ENCODE data around the gene ADAM10.

ADAM10 gene

DNA sequence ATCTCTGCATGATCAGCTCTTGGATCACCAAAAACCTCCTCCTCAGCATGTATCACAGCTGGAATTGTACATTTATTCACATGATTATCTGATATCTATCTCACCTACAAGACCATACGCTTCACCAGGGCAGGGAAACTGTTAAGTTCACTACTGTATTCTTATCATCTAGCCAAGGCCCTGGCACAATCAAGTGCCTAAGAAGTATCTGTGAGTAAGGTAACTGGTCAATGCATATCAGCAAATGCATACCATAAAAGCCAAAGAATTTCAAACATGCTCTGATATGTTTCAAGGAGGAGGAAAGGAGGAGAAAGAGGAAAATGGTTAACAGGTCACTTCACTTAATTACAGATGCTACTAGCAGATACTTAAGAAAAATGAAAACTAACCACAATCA is 159.3 kb downstream of the ADAM10 start:
- Histone ChIP-seq H3K27ac (ENCODE audit: low read depth, low read length) (no peak overlapping the region), H3K4me3 (ENCODE audit: low read length) (no peak overlapping the region), H3K4me1 (ENCODE audit: insufficient read depth, low read length) (no peaks in the 10 kb centered on the region), H3K9me3 (ENCODE audit: insufficient read depth, low read depth, low read length) (no peaks in the 10 kb centered on the region), H3K27me3 (ENCODE audit: insufficient read depth, low read length) (no peaks in the 10 kb centered on the region), H3K9ac (ENCODE audit: low read depth, low read length) (no peak overlapping the region), H3K36me3 (ENCODE audit: insufficient read depth, low read length) (no peaks in the 10 kb centered on the region)
- 94% methylated on average over 1 of the region's 1 CpG for WGBS

DNA sequence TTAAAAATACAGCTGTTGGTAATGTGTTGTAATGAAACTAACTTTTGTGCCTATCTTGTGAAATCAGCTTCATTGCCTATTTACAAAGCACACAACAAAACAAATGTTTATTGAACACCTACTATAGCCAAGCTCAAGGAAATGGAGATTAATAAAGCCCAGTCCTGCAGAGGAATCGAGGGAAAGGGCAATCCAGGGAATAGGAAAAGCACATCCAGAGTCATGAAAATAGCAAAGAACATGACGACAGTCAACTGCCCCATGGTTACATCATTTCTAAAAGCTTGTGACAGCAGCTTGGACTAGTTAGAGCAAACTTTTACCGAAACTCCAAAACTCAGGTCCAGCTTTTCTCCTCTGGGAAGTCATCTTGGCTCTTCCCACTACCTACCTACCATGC is 160.5 kb downstream of the ADAM10 start:
- no peaks in the 10 kb centered on the region for H3K9me3 ChIP-seq (ENCODE audit: insufficient read depth, low read depth, low read length)
- no peaks in the 10 kb centered on the region for H3K27me3 ChIP-seq (ENCODE audit: insufficient read depth, low read length)
- WGBS, result 90% methylated on average over 3 of the region's 3 CpGs
- H3K4me1 ChIP-seq (ENCODE audit: insufficient read depth, low read length), result no peaks in the 10 kb centered on the region
- H3K9ac ChIP-seq (ENCODE audit: low read depth, low read length), result no peak overlapping the region
- H3K36me3 ChIP-seq (ENCODE audit: insufficient read depth, low read length), result no peaks in the 10 kb centered on the region
- no peak overlapping the region for H3K27ac ChIP-seq (ENCODE audit: low read depth, low read length)
- no peak overlapping the region for H3K4me3 ChIP-seq (ENCODE audit: low read length)

- Histone ChIP-seq H3K27ac (ENCODE audit: low read depth, low read length) (no peak overlapping the region), H3K9ac (ENCODE audit: low read depth, low read length) (no peak overlapping the region), H3K9me3 (ENCODE audit: insufficient read depth, low read depth, low read length) (0 out of 2 replicates have a peak, but pooled peaks cover under 1% of the 10 kb centered on the region), H3K4me1 (ENCODE audit: insufficient read depth, low read length) (no peaks in the 10 kb centered on the region), H3K36me3 (ENCODE audit: insufficient read depth, low read length) (no peaks in the 10 kb centered on the region), H3K27me3 (ENCODE audit: insufficient read depth, low read length) (no peaks in the 10 kb centered on the region), H3K4me3 (ENCODE audit: low read length) (no peak overlapping the region)
- WGBS, result 67% methylated on average over 1 of the region's 1 CpG
Measured at GRCh38 chr15:58588096-58588495, 161.4 kb downstream of the ADAM10 start.

DNA sequence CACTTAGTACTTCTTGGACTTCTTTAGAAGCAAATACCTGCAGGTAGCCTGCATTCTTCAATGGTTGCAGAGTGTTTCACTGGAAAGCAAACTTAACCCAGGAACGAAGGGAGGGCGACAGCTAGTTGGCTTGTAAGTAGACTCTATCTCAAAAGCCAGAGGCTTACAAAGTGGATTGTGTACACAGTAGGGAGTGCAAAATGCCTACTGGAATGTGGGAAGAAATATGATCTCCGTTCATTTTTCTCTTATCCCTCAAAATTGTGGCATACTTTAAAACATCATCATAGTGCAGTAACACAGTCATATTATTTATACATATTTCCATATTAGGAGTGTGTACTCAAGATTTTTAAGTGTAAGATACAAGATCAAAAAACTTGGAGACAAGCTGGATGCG is 162.0 kb downstream of the ADAM10 start:
- no peak overlapping the region for H3K4me3 ChIP-seq (ENCODE audit: low read length)
- no peak overlapping the region for H3K9ac ChIP-seq (ENCODE audit: low read depth, low read length)
- no peaks in the 10 kb centered on the region for H3K4me1 ChIP-seq (ENCODE audit: insufficient read depth, low read length)
- no peaks in the 10 kb centered on the region for H3K36me3 ChIP-seq (ENCODE audit: insufficient read depth, low read length)
- peaks cover 6% of the 10 kb centered on the region; the same call in 1 of the 2 replicates for H3K9me3 ChIP-seq (ENCODE audit: insufficient read depth, low read depth, low read length)
- H3K27ac ChIP-seq (ENCODE audit: low read depth, low read length), result no peak overlapping the region
- no peaks in the 10 kb centered on the region for H3K27me3 ChIP-seq (ENCODE audit: insufficient read depth, low read length)
- 94% methylated on average over 3 of the region's 4 CpGs for WGBS

DNA sequence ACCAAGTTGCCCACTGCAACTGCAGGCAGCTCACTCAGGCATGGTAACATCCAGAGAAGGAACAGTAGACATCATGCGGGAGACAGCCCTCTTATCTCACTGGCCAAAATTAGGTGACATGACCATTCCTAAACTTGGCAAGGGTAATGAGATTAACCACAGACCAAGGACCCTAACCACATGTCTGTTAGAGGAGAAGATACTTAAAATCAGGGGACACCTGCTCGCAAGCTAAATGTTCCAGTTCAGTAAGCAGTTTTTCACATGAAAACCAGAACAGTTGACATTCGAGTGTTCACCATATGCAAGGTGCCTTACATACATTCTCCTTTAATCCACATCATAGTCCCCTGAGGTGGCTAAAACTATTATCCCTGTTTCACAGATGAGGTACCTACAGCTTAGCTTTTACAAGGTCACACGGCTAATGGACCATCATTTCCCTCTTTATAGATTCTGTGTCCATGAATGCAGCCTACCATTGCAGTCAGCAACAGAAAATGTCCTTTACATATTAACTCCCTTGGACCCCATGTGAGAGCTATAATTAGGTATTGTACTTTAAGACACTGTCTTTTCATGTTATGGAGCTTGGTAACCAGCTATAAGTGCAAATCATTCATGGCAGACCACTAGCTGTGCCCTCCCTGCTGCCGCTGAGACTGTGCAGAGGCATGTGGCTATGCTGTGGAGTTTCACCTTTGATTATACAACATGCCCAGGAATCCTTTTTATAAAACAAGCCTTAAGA is 163.6 kb downstream of the ADAM10 start:
- WGBS, result 88% methylated on average over 5 of the region's 5 CpGs
- no peaks in the 10 kb centered on the region for H3K36me3 ChIP-seq (ENCODE audit: insufficient read depth, low read length)
- no peaks in the 10 kb centered on the region for H3K4me1 ChIP-seq (ENCODE audit: insufficient read depth, low read length)
- no peak overlapping the region for H3K4me3 ChIP-seq (ENCODE audit: low read length)
- H3K27me3 ChIP-seq (ENCODE audit: insufficient read depth, low read length), result no peaks in the 10 kb centered on the region
- no peak overlapping the region for H3K9ac ChIP-seq (ENCODE audit: low read depth, low read length)
- H3K9me3 ChIP-seq (ENCODE audit: insufficient read depth, low read depth, low read length), result peaks cover 6% of the 10 kb centered on the region; the same call in 1 of the 2 replicates
- H3K27ac ChIP-seq (ENCODE audit: low read depth, low read length), result no peak overlapping the region

DNA sequence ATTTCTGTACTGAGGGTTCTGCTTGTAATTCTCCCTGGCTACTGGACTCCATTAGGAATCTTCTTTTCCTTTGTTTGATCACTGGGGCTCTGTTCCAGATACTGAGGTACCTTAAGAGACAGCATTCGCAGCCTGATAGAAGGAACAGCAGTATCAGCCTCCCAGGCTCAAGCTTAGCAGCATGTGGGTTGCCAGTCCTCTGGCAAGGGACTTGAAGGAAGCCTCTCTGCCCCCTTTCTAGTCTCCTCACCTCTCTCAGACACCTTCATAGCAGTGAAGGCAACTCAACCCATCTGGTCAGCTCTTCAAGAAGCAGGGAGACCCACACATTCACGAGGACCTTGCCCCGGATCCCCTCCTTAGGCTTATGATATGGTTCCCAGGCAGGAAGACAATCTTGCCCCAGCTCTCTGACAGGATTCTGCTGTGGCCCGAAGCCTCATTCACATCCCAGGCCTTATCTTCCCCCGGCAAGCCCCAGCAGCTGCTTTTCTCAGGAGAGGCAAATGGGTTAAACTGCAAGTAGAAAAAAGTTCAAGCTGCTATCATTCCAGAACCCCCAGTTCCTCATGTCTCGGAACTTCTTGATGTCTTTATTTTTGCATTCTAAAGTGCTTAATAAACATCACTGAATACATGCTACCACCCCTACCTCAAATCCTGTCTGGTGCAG is 164.6 kb downstream of the ADAM10 start:
- Histone ChIP-seq H3K27ac (ENCODE audit: low read depth, low read length) (no peak overlapping the region), H3K36me3 (ENCODE audit: insufficient read depth, low read length) (no peaks in the 10 kb centered on the region), H3K4me3 (ENCODE audit: low read length) (no peak overlapping the region), H3K27me3 (ENCODE audit: insufficient read depth, low read length) (no peaks in the 10 kb centered on the region), H3K9ac (ENCODE audit: low read depth, low read length) (no peak overlapping the region), H3K4me1 (ENCODE audit: insufficient read depth, low read length) (no peaks in the 10 kb centered on the region), H3K9me3 (ENCODE audit: insufficient read depth, low read depth, low read length) (peaks cover 6% of the 10 kb centered on the region; the same call in 1 of the 2 replicates)
- 92% methylated on average over 6 of the region's 6 CpGs for WGBS

DNA sequence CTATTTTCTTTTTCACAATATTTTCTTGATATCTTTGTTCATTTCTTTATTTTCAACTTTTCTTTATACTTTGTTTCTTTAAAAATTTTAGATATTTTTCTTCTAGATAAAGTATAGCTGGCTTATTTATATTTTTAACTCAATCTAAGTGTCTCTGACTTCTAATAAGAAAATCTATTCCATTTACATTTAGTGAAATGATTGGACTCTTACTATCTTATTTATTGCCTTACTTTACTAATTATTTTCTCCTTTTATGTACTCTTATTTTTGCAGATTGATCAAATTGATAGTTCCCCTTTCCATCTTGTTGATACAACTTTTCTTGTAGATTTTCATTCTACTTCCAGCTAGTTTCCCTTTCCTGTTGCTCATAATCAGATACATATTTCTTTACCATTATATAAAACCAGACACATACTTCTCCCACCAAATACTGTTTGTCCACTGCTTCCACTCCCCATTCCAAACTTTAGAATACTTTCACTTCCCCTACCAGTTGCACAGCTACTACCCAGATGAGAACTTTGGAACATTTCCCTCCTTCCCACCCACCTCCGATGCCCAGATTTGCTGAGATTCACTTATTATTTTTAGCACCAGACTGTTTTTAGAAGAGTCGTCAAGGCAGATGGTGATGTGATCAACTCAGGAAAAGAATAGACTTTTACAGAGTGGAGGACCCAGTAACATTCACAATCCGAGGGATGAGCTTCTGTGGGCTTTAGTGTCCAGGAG is 166.2 kb downstream of the ADAM10 start:
- no peaks in the 10 kb centered on the region for H3K27me3 ChIP-seq (ENCODE audit: insufficient read depth, low read length)
- WGBS, result 95% methylated on average over 3 of the region's 3 CpGs
- H3K4me3 ChIP-seq (ENCODE audit: low read length), result no peak overlapping the region
- H3K9me3 ChIP-seq (ENCODE audit: insufficient read depth, low read depth, low read length), result peaks cover 6% of the 10 kb centered on the region; the same call in 1 of the 2 replicates
- H3K36me3 ChIP-seq (ENCODE audit: insufficient read depth, low read length), result no peaks in the 10 kb centered on the region
- no peaks in the 10 kb centered on the region for H3K4me1 ChIP-seq (ENCODE audit: insufficient read depth, low read length)
- H3K9ac ChIP-seq (ENCODE audit: low read depth, low read length), result no peak overlapping the region
- H3K27ac ChIP-seq (ENCODE audit: low read depth, low read length), result no peak overlapping the region

GRCh38 chr15:58582160-58582559 is 167.3 kb downstream of the ADAM10 start:
- no peaks in the 10 kb centered on the region for H3K36me3 ChIP-seq (ENCODE audit: insufficient read depth, low read length)
- peaks cover 6% of the 10 kb centered on the region; the same call in 1 of the 2 replicates for H3K9me3 ChIP-seq (ENCODE audit: insufficient read depth, low read depth, low read length)
- no peak overlapping the region for H3K27ac ChIP-seq (ENCODE audit: low read depth, low read length)
- WGBS, result 94% methylated on average over 3 of the region's 3 CpGs
- H3K4me3 ChIP-seq (ENCODE audit: low read length), result no peak overlapping the region
- H3K4me1 ChIP-seq (ENCODE audit: insufficient read depth, low read length), result no peaks in the 10 kb centered on the region
- H3K9ac ChIP-seq (ENCODE audit: low read depth, low read length), result no peak overlapping the region
- no peaks in the 10 kb centered on the region for H3K27me3 ChIP-seq (ENCODE audit: insufficient read depth, low read length)

DNA sequence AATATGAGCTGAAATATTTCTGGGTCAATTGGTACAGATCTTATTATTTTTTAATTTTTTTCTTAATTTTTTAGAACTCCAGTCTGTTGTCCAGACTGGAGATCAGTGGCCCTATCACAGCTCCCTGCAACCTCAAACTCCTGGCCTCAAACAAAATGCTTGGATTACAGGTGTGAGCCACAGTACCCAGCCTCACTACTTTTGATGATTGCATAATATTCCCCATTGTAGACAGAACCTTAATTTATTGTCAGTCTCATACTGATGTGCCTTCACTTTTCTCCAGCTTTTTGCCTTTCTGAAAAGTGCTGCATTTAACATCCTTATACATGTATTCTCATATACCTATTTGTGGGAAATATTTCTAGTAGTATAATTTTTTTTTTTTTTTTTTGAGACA is 172.8 kb downstream of the ADAM10 start:
- Histone ChIP-seq H3K4me1 (ENCODE audit: insufficient read depth, low read length) (no peaks in the 10 kb centered on the region), H3K27me3 (ENCODE audit: insufficient read depth, low read length) (no peaks in the 10 kb centered on the region), H3K27ac (ENCODE audit: low read depth, low read length) (no peak overlapping the region), H3K9me3 (ENCODE audit: insufficient read depth, low read depth, low read length) (no peaks in the 10 kb centered on the region), H3K9ac (ENCODE audit: low read depth, low read length) (no peak overlapping the region), H3K36me3 (ENCODE audit: insufficient read depth, low read length) (no peaks in the 10 kb centered on the region), H3K4me3 (ENCODE audit: low read length) (no peak overlapping the region)

DNA sequence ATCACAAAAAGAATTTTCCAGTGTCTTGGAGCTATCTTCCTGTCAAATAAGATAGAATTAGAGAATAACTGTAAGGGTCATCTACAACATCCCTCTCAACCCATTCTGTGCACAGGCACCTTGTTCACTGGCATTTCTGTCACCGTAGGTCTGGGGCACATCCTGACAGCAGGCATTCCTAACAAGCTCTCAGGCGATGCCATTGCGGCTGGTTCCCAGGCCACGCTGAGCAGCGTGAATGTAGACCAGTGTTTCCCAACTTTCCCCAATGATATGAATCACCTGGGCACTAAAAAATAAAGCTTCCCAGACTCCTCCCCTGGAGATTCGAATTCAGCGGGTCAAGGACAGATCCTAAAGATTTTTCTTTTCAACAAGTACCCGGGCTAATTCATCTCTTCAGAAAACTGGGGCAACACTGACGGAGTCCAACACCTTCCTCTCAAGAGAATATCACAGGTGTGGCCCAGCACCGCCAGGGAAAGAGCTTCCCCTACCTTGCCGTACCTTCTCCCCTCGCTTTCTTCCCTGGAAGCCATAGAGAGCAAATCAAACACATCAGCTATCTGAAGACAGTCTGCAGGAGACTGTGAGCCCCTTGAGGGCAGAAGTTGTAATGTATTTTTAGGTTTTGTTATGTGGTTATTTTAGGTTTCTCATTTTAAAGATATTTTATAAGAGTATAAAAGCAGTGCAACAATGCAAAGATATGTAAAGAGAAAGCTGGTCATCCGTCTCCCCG is 174.3 kb downstream of the ADAM10 start:
- Histone ChIP-seq H3K9me3 (ENCODE audit: insufficient read depth, low read depth, low read length) (no peaks in the 10 kb centered on the region), H3K9ac (ENCODE audit: low read depth, low read length) (no peak overlapping the region), H3K27me3 (ENCODE audit: insufficient read depth, low read length) (no peaks in the 10 kb centered on the region), H3K36me3 (ENCODE audit: insufficient read depth, low read length) (no peaks in the 10 kb centered on the region), H3K4me3 (ENCODE audit: low read length) (no peak overlapping the region), H3K4me1 (ENCODE audit: insufficient read depth, low read length) (no peaks in the 10 kb centered on the region), H3K27ac (ENCODE audit: low read depth, low read length) (no peak overlapping the region)
- 93% methylated on average over 14 of the region's 14 CpGs for WGBS

DNA sequence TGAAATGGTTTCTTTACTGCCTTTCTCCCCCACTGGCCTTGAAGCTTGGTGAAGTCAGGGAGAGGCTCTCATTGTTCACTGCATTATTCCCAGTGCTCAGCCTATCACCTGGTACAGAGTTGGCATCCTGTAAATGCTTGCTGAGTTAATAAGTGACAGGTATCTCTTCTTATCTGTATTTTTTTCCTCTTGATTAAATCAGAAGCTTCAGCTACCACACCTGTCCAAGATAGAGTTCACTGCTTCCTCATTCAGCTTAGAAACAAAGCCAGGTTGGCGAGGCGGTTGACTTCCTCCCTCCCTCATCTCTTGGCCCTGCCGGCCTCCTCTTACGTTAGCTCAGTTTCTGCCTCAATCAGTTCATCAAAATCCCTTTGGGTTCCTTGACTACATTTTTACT is 174.9 kb downstream of the ADAM10 start:
- Histone ChIP-seq H3K27me3 (ENCODE audit: insufficient read depth, low read length) (no peaks in the 10 kb centered on the region), H3K4me1 (ENCODE audit: insufficient read depth, low read length) (no peaks in the 10 kb centered on the region), H3K36me3 (ENCODE audit: insufficient read depth, low read length) (no peaks in the 10 kb centered on the region), H3K27ac (ENCODE audit: low read depth, low read length) (no peak overlapping the region), H3K9me3 (ENCODE audit: insufficient read depth, low read depth, low read length) (no peaks in the 10 kb centered on the region), H3K9ac (ENCODE audit: low read depth, low read length) (no peak overlapping the region), H3K4me3 (ENCODE audit: low read length) (no peak overlapping the region)
- WGBS, result 92% methylated on average over 4 of the region's 4 CpGs
